GM12892 (cell line): Measurements from ENCODE around the gene SET.

ENCODE experiments used
- POLR2A ChIP-seq: IDR thresholded peaks from 2 replicates; pipeline ENCODE4 v1.6.1; 2011; ENCODE audit warnings: low read depth, low read length, control low read depth
- TAF1 ChIP-seq: IDR thresholded peaks from 2 replicates; pipeline ENCODE4 v1.6.1; 2011; ENCODE audit warnings: low read depth, mild to moderate bottlenecking, control low read depth, low read length, borderline replicate concordance

DNA sequence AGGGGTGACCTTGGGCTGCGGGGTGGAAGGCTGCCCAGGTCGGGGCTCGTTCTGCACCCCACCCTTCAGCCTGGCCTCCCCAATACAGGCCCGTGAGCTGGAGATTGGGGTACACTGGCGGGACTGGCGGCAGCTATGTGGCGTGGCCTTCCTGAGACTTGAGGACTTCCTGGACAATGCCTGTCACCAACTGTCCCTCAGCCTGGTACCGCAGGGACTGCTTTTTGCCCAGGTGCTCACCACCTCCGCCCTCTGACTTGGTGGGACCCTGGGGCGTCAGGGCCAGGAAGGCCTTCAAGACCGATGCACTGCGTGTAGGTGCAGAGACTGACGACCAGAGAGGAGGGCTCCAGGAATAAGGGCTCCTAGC is 24.4 kb downstream of the SET start:
- TF ChIP-seq TAF1 = no peak
- TF ChIP-seq POLR2A = no peak
